ENCODE results near the gene SOWAHC.
"Not testable (repeated sequence)": the region's sequence is repeated elsewhere in the genome, so short reads cannot be mapped to it uniquely, and the experiment has no call there.

Gene SOWAHC, protein sequence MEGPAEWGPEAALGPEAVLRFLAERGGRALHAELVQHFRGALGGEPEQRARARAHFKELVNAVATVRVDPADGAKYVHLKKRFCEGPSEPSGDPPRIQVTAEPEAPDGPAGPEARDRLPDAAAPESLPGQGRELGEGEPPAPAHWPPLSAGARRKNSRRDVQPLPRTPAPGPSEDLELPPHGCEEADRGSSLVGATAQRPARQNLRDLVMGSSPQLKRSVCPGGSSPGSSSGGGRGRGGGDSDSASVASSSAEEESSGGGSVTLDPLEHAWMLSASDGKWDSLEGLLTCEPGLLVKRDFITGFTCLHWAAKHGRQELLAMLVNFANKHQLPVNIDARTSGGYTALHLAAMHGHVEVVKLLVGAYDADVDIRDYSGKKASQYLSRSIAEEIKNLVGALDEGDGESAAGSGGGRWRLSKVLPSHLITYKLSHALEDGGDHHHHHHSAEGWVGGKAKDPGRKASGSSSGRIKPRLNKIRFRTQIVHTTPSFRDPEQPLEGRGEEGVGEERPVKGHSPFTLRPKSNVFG

DNA sequence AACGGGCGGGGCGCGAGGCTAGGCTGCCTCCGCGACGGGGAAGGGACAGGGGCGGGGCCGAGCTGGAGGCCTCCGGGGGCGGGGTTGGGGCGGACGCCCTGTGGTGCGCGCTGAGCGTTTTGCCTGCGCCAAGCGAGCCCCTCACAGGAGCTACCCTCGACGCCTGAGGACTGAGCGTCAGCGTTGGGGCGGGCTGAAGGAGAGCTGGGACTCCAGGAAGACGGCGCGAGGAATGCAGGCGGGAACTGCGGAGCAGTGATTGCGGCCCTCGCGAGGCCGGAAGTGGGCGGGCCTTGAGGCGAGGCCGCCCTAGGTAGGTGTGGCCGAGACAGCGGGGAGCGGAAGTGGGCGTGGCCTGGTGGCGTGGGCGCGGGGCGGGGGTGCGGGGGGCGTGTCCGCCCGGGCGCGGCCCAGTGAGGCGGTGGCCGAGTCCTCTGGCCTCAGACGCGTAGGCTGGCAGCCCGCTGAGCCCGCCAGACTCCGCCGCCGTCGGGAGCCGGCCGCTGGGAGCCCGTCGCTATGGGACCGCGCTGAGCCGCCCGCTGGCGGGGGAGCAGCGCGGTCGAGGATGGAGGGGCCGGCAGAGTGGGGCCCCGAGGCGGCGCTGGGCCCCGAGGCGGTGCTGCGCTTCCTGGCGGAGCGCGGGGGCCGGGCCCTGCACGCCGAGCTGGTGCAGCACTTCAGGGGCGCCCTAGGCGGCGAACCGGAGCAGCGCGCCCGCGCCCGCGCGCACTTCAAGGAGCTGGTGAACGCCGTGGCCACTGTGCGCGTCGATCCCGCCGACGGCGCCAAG is at the start of gene SOWAHC, which contains the start of gene SEPTIN10:
Gene SOWAHC, plus strand, starts transcription at position 443 of the 793 bp plus-strand sequence. Its CDS starts 126 bp downstream, at position 569.
Gene SEPTIN10, minus strand, starts transcription at position 45 of the 793 bp plus-strand sequence. CDS start 139 bp downstream, outside the sequence.
- peak; percentile 71 for DNase-seq

- DNase-seq, result no peak
Observed at GRCh38 chr2:109575373-109575772, 38.8 kb upstream of the SOWAHC start.

DNA sequence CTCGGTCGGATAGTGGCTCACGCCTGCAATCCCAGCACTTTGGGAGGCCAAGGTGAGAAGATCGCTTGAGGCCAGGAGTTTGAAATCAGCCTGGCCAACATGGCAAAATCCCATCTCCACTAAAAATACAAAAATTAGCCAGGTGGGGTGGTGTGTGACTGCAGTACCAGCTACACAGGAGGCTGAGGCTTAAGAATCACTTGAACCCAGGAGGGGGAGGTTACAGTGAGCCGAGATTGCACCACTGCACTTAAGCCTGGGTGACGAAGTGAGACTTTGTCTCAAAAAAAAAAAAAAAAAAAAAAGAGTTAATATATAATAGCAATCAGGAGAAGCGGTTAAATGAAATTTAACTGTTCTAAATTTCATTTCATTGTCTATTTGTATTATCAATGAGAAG is 36.5 kb upstream of the SOWAHC start:
- DNase-seq, result not testable (repeated sequence)

DNA sequence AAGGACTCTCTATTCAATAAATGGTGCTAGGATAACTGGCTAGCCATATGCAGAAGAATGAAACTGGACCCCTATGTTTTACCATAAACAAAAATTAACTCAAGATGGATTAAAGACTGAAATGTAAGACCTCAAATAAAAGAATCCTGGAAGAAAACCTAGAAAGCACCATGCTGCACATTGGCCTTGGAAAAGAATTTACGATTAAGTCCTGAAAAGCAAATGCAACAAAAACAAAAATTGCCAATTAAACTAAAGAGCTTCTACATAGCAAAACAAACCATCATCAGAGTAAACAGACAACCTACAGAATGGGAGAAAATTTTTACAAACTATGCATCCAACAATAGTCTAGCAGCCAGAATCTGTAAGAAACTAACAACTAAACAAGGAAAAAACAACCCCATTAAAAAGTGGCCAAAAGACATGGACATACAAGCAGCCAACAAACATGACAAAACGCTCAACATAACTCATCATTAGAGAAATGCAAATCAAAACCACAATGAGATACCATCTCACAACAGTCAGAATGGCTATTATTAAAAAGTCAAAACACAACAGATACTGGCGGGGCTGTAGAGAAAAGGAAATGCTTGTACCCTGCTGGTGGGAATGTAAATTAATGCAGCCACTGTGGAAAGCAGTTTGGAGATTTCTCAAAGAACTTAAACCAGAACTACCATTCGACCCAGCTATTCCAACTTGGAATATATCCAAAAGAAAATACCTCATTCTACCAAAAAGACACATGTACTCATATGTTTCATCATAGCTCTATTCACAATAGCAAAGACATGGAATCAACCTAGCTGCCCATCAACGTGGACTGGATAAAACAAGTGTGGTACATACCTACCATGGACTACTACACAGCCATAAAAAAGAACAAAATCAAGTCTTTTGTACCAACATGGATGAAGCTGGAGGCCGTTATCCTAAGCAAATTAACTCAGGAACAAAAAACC is 31.0 kb upstream of the SOWAHC start:
- DNase-seq, result no peak

GRCh38 chr2:109586687-109587086 is 27.5 kb upstream of the SOWAHC start:
- no peak for DNase-seq

DNA sequence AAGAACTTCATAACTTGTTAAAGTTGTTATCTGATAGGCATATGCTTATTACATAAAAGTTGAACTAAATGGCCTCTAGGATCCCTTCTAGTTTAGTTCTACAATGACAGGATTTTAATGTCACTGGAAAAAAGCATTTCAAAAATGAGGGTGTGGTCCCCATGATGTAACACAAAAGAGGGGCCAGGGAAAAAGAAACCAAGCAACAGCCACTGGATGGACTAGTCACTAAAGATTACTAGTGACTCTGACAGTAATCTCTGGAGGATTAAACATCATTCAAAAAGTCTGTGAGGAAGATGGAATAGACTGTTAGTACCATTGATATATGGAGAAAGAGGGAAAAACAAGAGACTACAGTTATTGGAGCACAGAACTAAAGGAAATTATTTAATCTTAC is 23.0 kb upstream of the SOWAHC start:
- DNase-seq, result no peak

GRCh38 chr2:109592905-109593304 is 21.3 kb upstream of the SOWAHC start:
- DNase-seq, result no peak

- DNase-seq, result no peak
Observed at GRCh38 chr2:109594246-109594885, 19.8 kb upstream of the SOWAHC start.

GRCh38 chr2:109595644-109596043 is 18.5 kb upstream of the SOWAHC start:
- DNase-seq, result no peak

DNA sequence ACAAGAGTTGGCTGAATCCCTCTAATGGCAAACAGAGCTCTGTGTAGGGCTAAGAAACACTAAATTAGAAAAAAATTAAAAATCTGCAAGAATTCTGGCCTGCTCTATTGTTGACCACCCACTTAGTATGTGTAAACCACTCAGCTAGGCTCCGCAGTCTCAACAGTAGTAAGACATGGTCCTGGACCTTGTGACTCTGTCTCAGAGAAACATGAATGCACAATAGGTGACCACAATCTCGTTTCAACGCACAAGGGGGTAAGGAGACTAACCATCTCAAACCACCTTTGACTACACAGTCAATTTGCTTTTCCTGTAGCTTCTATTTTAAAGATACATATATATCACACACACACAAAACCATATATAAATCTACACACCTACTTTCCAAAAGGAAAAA is 16.9 kb upstream of the SOWAHC start:
- no peak for DNase-seq

DNA sequence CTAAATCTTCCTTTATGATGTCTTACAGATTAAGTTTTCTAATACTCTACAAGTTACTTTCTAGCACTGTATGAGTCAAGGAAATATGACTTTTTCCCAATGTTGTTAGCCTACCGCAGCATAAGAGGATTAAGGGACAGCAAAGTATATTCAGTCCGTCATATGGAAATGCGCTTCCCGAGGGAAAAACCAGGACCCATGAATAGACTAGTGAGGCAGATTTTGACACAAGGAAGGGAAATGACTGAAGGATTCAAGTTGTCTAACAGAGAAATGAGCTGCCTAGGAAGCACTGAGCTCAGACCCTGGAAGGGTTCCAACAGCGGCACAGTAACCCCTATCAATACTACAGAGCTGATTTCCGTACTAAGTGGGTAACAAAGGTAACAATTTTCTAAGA is 12.4 kb upstream of the SOWAHC start:
- no peak for DNase-seq

DNA sequence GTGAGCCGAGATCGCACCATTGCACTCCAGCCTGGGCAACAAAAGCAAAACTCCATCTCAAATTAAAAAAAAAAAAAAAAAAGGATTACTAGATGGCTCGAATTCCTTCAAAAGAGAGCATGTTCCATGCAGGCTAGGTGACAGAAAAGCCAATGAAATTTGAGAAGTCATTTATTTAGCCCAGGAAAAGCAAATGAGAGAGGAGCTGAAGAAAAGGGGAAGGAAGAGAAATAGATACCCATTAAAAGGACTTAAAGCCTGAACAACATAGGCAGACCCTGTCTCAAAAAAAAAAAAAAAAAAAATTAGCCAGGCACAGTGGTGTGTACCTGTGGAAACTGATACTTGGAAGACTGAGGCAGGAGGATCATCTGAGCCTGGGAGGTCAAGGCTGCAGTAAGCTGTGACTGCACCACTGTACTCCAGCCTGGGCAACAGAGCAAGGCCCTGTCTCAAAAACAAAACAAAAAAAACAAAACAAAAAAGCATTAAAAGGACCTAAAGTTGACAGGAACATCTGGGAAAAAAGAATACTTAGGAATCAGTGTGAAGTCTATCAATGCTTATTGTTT is 11.5 kb upstream of the SOWAHC start:
- no peak for DNase-seq

DNA sequence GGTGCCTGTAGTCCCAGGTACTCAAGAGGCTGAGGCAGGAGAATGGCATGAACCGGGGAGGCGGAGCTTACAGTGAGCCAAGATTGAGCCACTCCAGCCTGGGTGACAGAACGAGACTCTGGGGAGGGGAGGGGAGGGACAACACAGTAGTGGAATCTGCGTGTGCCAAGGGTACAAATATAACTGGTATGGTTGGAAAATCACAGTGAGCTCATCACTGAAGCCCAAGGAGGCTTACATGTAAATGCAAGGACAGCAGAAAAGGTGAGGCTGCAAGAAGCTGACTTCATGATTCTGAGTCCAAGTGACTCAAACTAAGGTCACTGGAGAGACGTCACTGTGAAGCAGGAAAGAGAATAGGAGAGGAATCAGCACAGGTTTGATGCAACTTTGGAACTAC is 9.6 kb upstream of the SOWAHC start:
- DNase-seq, result no peak

- DNase-seq, result no peak
Observed at GRCh38 chr2:109607766-109608165, 6.4 kb upstream of the SOWAHC start.

DNA sequence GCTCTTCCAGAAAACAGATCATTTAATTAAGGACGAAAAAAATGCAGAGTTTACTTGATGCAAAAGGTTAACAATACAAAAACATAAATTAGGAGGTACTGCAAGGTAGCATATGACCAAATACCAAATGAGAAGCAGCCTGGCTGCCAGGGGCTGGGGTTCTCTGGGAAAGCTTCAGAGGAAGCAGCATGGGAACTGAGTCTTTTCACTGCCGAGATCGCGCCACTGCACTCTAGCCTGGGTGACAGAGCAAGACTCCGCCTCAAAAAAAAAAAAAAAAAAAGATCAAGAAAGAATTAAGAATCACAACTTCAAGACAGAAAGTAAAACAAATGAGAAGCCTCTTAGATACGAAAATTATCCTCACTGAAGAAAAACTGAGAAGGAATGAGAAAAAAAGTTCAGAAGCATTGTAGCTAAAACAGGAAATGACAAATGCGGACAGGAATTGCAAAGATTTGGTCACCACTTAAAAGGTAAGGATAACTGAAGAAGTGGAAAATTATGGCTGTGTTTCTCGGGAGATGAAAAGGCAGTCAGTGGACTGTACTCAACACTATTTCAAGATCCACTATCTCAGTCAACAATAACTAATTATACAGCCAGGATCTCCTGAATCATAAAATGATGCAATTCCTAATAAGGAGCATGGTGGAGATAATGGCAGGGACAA is 4.7 kb upstream of the SOWAHC start:
- DNase-seq, result no peak

- no peak for DNase-seq
Observed at GRCh38 chr2:109611467-109612095, 2.6 kb upstream of the SOWAHC start.

GRCh38 chr2:109613081-109613921 is 863 bp upstream of the SOWAHC start:
- DNase-seq, result no peak

GRCh38 chr2:109614715-109615636 is 812 bp downstream of the SOWAHC start:
- no peak for DNase-seq
